Small intestine (tissue), 7 donors: ENCODE results near the gene CCNL1. TPM values are rescaled to one million over a fixed set of nuclear protein-coding genes. Genes with fewer than 3 reads are reported as not detected.

ENCODE experiments used
- DNase-seq, 2 donors: peaks; one replicate each; pipeline versions ENCODE4 v3.0.0 to v3.0.0-alpha.2; 2013
- FAIRE-seq: peaks from 2 replicates; lab custom pipeline; 2012; peaks lifted over from hg19 to GRCh38; lab: Jason Lieb, UNC
- H3K27ac ChIP-seq, 3 donors: one replicate each; pipeline ENCODE4 v1.5.1; 2013; ENCODE audit warnings: low read length in 2 of 3, mild to moderate bottlenecking in 2 of 3, control low read depth in 1 of 3, inconsistent platforms in 1 of 3, low read depth in 1 of 3, moderate library complexity in 1 of 3
- H3K27me3 ChIP-seq, 3 donors: one replicate each; pipeline ENCODE4 v1.6.1; 2013; ENCODE audit warnings: low read length in 3 of 3, inconsistent platforms in 1 of 3; ENCODE audit not compliant: control insufficient read depth in 3 of 3, insufficient read depth in 3 of 3
- H3K36me3 ChIP-seq, 3 donors: one replicate each; pipeline ENCODE4 v1.6.1; 2013; ENCODE audit warnings: low read length in 3 of 3, inconsistent platforms in 1 of 3, low read depth in 1 of 3, mild to moderate bottlenecking in 1 of 3, moderate library complexity in 1 of 3; ENCODE audit not compliant: control insufficient read depth in 3 of 3, insufficient read depth in 2 of 3
- H3K4me1 ChIP-seq, 3 donors: one replicate each; pipeline ENCODE4 v1.6.1; 2013; ENCODE audit warnings: low read length in 2 of 3, inconsistent platforms in 1 of 3, low read depth in 1 of 3, mild to moderate bottlenecking in 1 of 3, moderate library complexity in 1 of 3; ENCODE audit not compliant: control insufficient read depth in 3 of 3, insufficient read depth in 2 of 3
- H3K4me3 ChIP-seq, 3 donors: one replicate each; pipeline ENCODE4 v1.5.1; 2013; ENCODE audit warnings: low read length in 3 of 3, control low read depth in 1 of 3, inconsistent platforms in 1 of 3, low read depth in 1 of 3, mild to moderate bottlenecking in 1 of 3, moderate library complexity in 1 of 3
- H3K9me3 ChIP-seq, 2 donors: one replicate each; pipeline ENCODE4 v1.6.1; 2013; ENCODE audit warnings: low read depth in 1 of 2, low read length in 1 of 2; ENCODE audit not compliant: control insufficient read depth in 2 of 2, insufficient read depth in 1 of 2
- WGBS, 3 donors: extraction: QIAGEN DNeasy Blood & Tissue Kit; methylation state at CpG; one replicate each; pipeline ENCODE4 v1.1.7; 2013; 5-methylcytosine and 5-hydroxymethylcytosine counted together
- polyA plus RNA-seq, 4 donors: library from polyadenylated mRNA; stranded (reverse) in 3 of 4; unstranded in 1 of 4; fragments of 200-250 nt in 3 of 4; fragments of 120-200 nt in 1 of 4; gene quantifications; one replicate each; pipeline versions ENCODE4 v1.2.1 to v1.2.3, GENCODE V29; 2013
- donor health status: healthy with polysubstance abuse.
- donor health status: control.
- donor health status: control.
- donor health status: Bipolar disorder and iron deficiency.
- donor health status: healthy.

Gene CCNL1
- polyA plus RNA-seq, 4 donors: 46.6 to 214 (median 118) TPM

GRCh38 chr3:157120071-157120892 lies 39.7 kb downstream of the CCNL1 start:
- peak overlapping the region in 2 of 3 donors; percentile 4 to 32 for H3K4me3 ChIP-seq
- H3K36me3 ChIP-seq: no peaks in the 10 kb centered on the region
- H3K27me3 ChIP-seq: no peaks in the 10 kb centered on the region
- H3K27ac ChIP-seq: peak overlapping the region; percentile 81 to 92 (median 90)
- peak; percentile 92 to 94 for DNase-seq
- no peaks in the 10 kb centered on the region for H3K9me3 ChIP-seq
- FAIRE-seq: no peak
- WGBS, 3 donors: 22 to 51% (median 34%) methylated on average over 50 to 56 of the region's 56 CpGs
- H3K4me1 ChIP-seq: peaks cover 6 to 58% (median 7%) of the 10 kb centered on the region in 3 donors

GRCh38 chr3:157119369-157119951 lies 40.5 kb downstream of the CCNL1 start:
- no peaks in the 10 kb centered on the region for H3K9me3 ChIP-seq
- H3K36me3 ChIP-seq: no peaks in the 10 kb centered on the region
- FAIRE-seq (no peak), DNase-seq (peak; percentile 58 to 78)
- 14 to 53% (median 26%) methylated on average over 7 of the region's 7 CpGs for WGBS, 3 donors
- peak overlapping the region in 1 of 3 donors; percentile 92 for H3K27ac ChIP-seq
- peaks cover 6 to 55% (median 9%) of the 10 kb centered on the region in 3 donors for H3K4me1 ChIP-seq
- no peak overlapping the region for H3K4me3 ChIP-seq
- H3K27me3 ChIP-seq: no peaks in the 10 kb centered on the region

DNA sequence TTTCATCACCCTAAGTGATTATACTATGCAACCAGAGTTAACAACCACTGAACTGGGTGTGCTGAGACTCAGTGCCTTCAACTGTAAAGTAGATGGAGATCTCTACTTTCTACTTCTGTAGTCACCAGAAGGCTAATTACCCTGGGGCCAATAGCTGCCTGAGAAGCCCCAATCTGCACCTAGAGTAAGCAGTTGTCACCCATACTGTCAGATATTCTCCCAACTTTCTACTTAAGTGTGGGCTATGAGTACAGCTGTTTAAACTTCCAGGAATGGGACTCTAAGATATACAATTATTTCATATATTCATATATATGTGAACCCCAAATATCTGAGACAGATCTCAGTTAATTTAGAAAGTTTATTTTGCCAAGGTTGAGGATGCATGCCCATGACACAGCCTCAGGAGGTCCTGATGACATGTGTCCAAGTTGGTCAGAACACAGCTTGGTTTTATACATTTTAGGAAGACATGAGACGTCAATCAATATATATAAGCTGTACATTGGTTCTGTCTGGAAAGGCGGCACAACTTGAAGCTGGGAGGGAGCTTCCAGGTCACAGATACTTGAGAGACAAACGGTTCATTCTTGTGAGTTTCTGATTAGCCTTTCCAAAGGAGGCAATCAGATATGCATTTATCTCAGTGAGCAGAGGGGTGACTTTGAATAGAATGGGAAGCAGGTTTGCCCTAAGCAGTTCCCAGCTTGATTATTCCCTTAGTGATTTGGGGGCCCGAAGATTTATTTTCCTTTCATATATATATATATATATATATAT lies 41.9 kb downstream of the CCNL1 start:
- WGBS, 3 donors: 80 to 89% (median 81%) methylated on average over 4 of the region's 4 CpGs
- no peaks in the 10 kb centered on the region for H3K27me3 ChIP-seq
- H3K4me1 ChIP-seq: peaks cover 6 to 45% (median 9%) of the 10 kb centered on the region in 3 donors
- DNase-seq (no peak), FAIRE-seq (no peak)
- no peak overlapping the region for H3K4me3 ChIP-seq
- H3K36me3 ChIP-seq: no peaks in the 10 kb centered on the region
- H3K9me3 ChIP-seq: no peaks in the 10 kb centered on the region
- no peak overlapping the region for H3K27ac ChIP-seq

DNA sequence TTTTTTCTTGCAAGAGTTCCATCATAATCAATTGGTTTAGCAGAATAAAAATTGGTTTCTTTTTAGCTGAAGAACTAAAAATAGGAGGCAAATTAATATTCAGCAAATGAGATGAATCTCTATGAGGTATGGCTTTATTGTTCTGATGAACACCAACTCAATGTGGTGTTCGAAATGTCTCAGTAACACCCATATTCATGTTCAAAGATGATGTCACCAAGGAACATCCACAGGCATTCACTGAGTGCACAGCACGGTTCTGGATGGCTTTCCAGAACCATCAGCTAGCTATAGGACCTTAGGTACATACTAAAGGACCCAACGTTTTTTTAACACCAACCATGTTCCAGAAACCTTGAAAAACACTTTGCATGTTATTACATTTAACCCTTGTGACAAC lies 42.7 kb downstream of the CCNL1 start:
- WGBS, 3 donors: 65 to 73% (median 72%) methylated on average over 3 of the region's 3 CpGs
- DNase-seq (no peak), FAIRE-seq (no peak)
- Histone ChIP-seq H3K36me3 (no peaks in the 10 kb centered on the region), H3K4me3 (no peak overlapping the region), H3K9me3 (no peaks in the 10 kb centered on the region), H3K27ac (no peak overlapping the region), H3K4me1 (peaks cover 2 to 36% (median 3%) of the 10 kb centered on the region in 3 donors), H3K27me3 (no peaks in the 10 kb centered on the region)

DNA sequence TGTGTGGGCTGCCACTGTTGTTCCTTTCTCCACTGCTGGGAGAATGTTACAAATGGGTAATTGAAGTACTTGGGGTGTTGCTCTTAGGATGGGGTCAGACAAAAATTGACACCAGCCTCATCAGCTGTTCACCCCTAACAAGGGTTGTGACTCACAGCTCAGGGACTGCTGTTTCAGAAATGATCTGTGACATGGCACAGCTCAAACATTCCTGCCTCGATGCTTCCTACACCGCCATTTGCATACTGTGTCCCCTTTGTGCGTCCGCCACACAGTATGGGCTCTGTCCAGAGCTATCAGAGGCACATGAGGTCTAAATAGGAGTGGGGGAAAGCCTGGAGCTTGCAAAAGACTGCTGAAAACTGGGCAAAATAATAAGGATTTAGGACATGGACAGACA lies 43.9 kb downstream of the CCNL1 start:
- Histone ChIP-seq H3K4me3 (no peak overlapping the region), H3K4me1 (peaks cover 0 to 25% (median 2%) of the 10 kb centered on the region in 3 donors), H3K36me3 (no peaks in the 10 kb centered on the region), H3K9me3 (no peaks in the 10 kb centered on the region), H3K27me3 (no peaks in the 10 kb centered on the region), H3K27ac (no peak overlapping the region)
- FAIRE-seq: no peak
- WGBS, 3 donors: 83 to 85% (median 84%) methylated on average over 4 of the region's 4 CpGs
- DNase-seq: no peak

DNA sequence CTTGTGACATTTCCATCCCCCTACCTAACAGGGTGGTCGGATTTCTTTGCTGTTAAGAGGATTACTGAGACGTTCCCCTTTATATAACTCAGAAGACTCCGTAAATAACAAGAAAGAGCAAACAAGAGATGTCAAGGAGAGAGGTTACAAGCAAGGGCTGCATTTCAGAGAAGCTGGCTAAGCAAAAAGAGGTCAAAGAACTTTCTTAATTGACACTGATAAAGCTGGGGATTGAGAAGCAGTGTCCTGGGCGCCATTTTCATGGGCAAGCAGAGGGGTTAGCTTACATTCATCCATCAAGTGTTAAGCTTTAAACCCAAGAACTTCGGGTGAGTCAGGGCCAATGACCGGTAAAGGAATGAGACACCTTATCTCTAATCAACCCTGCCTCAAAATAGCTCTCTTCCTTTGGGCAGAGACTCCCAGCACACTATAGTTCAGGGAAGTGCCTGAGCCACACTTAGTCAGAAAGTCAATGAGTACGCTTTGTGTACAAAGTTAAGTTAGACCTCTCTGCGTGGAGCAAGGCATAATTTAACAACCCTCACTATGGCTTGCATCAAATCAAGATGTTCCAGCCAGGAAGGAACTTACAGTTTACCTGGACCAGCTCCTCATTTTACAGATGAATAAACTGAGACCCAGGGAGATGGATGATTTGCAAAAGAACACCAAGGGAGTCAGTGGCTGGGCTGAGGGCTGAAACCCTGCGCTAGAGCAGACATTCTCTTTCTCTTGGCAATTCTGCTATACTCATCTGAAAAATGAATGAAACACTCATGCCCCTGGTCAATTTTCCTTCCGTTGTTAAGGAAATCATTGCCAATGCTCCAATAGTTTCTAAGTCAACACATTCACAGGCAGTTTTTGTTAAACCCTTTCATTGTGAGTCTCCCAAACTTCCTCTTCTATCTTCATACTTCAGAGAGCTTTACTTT lies 44.6 kb downstream of the CCNL1 start:
- DNase-seq: peak; percentile 49 to 60

DNA sequence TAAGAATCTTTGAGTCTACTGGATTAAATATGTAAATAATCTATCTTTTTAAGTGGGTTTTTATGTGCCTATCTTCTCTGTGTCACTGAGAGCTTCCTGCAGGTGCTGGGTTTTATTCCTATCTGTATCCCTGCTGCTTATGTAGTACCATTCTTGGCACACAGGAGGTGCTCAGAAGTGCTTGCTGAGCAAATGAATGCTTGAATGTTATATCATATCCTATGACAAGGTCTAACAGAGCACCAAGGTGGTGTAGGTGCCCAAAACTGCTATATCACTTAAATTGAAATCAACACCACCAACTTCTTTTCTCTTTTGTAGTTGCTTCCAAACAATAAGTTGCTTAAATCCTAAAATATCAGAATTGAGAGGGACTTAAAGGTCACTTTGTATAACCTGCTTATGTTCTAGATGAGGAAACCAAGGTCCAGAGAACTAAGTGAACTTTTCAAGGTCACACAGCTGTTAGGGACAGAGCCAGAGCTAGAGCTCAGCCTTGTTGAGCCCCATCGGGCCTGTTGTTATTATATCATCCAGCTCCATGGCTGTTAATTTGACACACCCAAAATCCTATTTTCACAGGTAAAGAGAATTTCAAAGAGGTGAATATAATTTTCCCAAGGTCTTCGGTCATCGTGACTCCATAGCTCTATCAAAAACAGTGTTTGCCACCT lies 46.0 kb downstream of the CCNL1 start:
- no peaks in the 10 kb centered on the region for H3K27me3 ChIP-seq
- no peak overlapping the region for H3K27ac ChIP-seq
- WGBS, 3 donors: 85 to 92% (median 89%) methylated on average over 3 of the region's 3 CpGs
- no peaks in the 10 kb centered on the region for H3K9me3 ChIP-seq
- FAIRE-seq (no peak), DNase-seq (no peak)
- H3K4me1 ChIP-seq: peaks cover 0 to 9% (median 2%) of the 10 kb centered on the region in 3 donors
- H3K4me3 ChIP-seq: no peak overlapping the region
- no peaks in the 10 kb centered on the region for H3K36me3 ChIP-seq

More for the DNA sequence above, 44.6 kb downstream of the CCNL1 start:
- FAIRE-seq: no peak
- peak overlapping the region in 1 of 3 donors; percentile 3 for H3K27ac ChIP-seq
- WGBS, 3 donors: 44 to 58% (median 57%) methylated on average over 10 of the region's 10 CpGs
- peaks cover 0 to 21% (median 2%) of the 10 kb centered on the region in 3 donors for H3K4me1 ChIP-seq
- no peaks in the 10 kb centered on the region for H3K27me3 ChIP-seq
- H3K9me3 ChIP-seq: no peaks in the 10 kb centered on the region
- H3K36me3 ChIP-seq: no peaks in the 10 kb centered on the region
- H3K4me3 ChIP-seq: no peak overlapping the region
